GM23338 (cell line): Measurements from ENCODE around the gene PCDHGA8. TPM values are rescaled to one million over a fixed set of nuclear protein-coding genes. Genes with fewer than 3 reads are reported as not detected.

Source experiments
- ATAC-seq: fragments of 200-7000 bp; cut with Tn5 transposase; 3 replicates; pipeline ENCODE4 v1.9.1; 2020
- DNase-seq: peaks from one replicate; pipeline ENCODE4 v3.0.0-alpha.2; 2015; ENCODE audit warnings: low spot score
- H2AFZ ChIP-seq: fragments of 200-600 bp; sonication (generic); 2 replicates; pipeline ENCODE4 v1.8.0; 2016; ENCODE audit warnings: antibody characterized with exemption, mild to moderate bottlenecking, moderate library complexity
- H3F3A ChIP-seq: fragments of 200-600 bp; sonication (generic); replicated peaks from 2 replicates; pipeline ENCODE4 v1.8.0; 2017; ENCODE audit warnings: antibody characterized with exemption, mixed run types, low read depth
- H3K27ac ChIP-seq: fragments of 200-600 bp; sonication (generic); 2 replicates; pipeline ENCODE4 v1.6.1; 2016; ENCODE audit warnings: low read depth
- H3K27me3 ChIP-seq: fragments of 200-600 bp; sonication (generic); 2 replicates; pipeline ENCODE4 v1.8.0; 2016; ENCODE audit warnings: mild to moderate bottlenecking, mixed run types, moderate library complexity; ENCODE audit not compliant: insufficient read depth
- H3K36me3 ChIP-seq: fragments of 200-600 bp; sonication (generic); 2 replicates; pipeline ENCODE4 v1.8.0; 2016; ENCODE audit warnings: mild to moderate bottlenecking; ENCODE audit not compliant: insufficient read depth
- H3K4me1 ChIP-seq: fragments of 200-600 bp; sonication (generic); 2 replicates; pipeline ENCODE4 v1.8.0; 2016; ENCODE audit warnings: mild to moderate bottlenecking, moderate library complexity; ENCODE audit not compliant: insufficient read depth
- H3K4me2 ChIP-seq: fragments of 200-600 bp; sonication (generic); 2 replicates; pipeline ENCODE4 v1.7.1; 2017; ENCODE audit warnings: mixed run types
- H3K4me3 ChIP-seq: fragments of 200-600 bp; sonication (generic); 2 replicates; pipeline ENCODE4 v1.6.1; 2016; ENCODE audit warnings: mixed run types
- H3K79me2 ChIP-seq: fragments of 200-600 bp; sonication (generic); replicated peaks from 2 replicates; pipeline ENCODE4 v1.8.0; 2017; ENCODE audit warnings: mild to moderate bottlenecking; ENCODE audit not compliant: insufficient read depth
- H3K9me2 ChIP-seq: fragments of 200-600 bp; sonication (generic); 2 replicates; pipeline ENCODE4 v1.8.0; 2017; ENCODE audit not compliant: insufficient read depth
- H4K20me1 ChIP-seq: fragments of 200-600 bp; sonication (generic); replicated peaks from 2 replicates; pipeline ENCODE4 v1.8.0; 2017; ENCODE audit warnings: mild to moderate bottlenecking; ENCODE audit not compliant: insufficient read depth
- H3K27ac Mint-ChIP-seq: 2 replicates; pipeline ENCODE4 v1.8.0; 2020; ENCODE audit warnings: inconsistent platforms, mild to moderate bottlenecking, moderate library complexity, mixed read lengths
- H3K27me3 Mint-ChIP-seq: 3 replicates; pipeline ENCODE4 v1.8.0; 2022; ENCODE audit warnings: low read depth, mild to moderate bottlenecking, moderate library complexity, mixed read lengths, inconsistent platforms; ENCODE audit not compliant: insufficient read depth, poor library complexity
- H3K36me3 Mint-ChIP-seq: 3 replicates; pipeline ENCODE4 v1.8.0; 2021; ENCODE audit warnings: low read depth, mild to moderate bottlenecking, inconsistent platforms, moderate library complexity, mixed read lengths
- H3K4me1 Mint-ChIP-seq: 3 replicates; pipeline ENCODE4 v1.8.0; 2020; ENCODE audit warnings: mild to moderate bottlenecking, inconsistent platforms, mixed read lengths
- H3K4me3 Mint-ChIP-seq: 3 replicates; pipeline ENCODE4 v1.8.0; 2021; ENCODE audit warnings: moderate library complexity, mild to moderate bottlenecking, inconsistent platforms, mixed read lengths
- H3K9me3 Mint-ChIP-seq: 3 replicates; pipeline ENCODE4 v1.8.0; 2020; ENCODE audit warnings: moderate library complexity, mild to moderate bottlenecking, inconsistent platforms, mixed read lengths
- CREB1 ChIP-seq: fragments of 250-450 bp; sonication (Bioruptor Pico); IDR thresholded peaks from 2 replicates; pipeline ENCODE4 v1.5.0; 2020; ENCODE audit warnings: low read depth, mild to moderate bottlenecking, moderate library complexity
- CTCF ChIP-seq, 2 experiments: fragments of 200-600 bp in 1 of 2; sonication (generic) in 1 of 2; conservative IDR thresholded peaks; 2 replicates each; pipeline versions ENCODE4 v1.5.1 to v1.6.1; 2016 to 2017; ENCODE audit warnings: antibody characterized with exemption in 2 of 2, low read depth in 2 of 2, mild to moderate bottlenecking in 2 of 2, moderate library complexity in 1 of 2
- EZH2 ChIP-seq: fragments of 200-600 bp; sonication (generic); IDR thresholded peaks from one replicate; pipeline ENCODE4 v1.8.0; 2017; ENCODE audit warnings: antibody characterized with exemption, mild to moderate bottlenecking, low read depth; ENCODE audit not compliant: unreplicated experiment
- EZH2phosphoT487 ChIP-seq: fragments of 200-600 bp; sonication (generic); IDR thresholded peaks from one replicate; pipeline ENCODE4 v1.8.1; 2018; ENCODE audit warnings: antibody characterized with exemption; ENCODE audit not compliant: unreplicated experiment
- JUNB ChIP-seq: IDR thresholded peaks from one replicate; pipeline ENCODE4 v1.6.1; 2016; ENCODE audit warnings: antibody characterized with exemption; ENCODE audit not compliant: unreplicated experiment
- NANOG ChIP-seq: IDR thresholded peaks from 2 replicates; pipeline ENCODE4 v1.6.1; 2016; ENCODE audit warnings: antibody characterized with exemption, borderline replicate concordance
- POLR2AphosphoS5 ChIP-seq: IDR thresholded peaks from 2 replicates; pipeline ENCODE4 v1.6.1; 2016; ENCODE audit warnings: antibody characterized with exemption, low read depth
- STAT1 ChIP-seq: IDR thresholded peaks from one replicate; pipeline ENCODE4 v1.6.1; 2016; ENCODE audit warnings: antibody characterized with exemption; ENCODE audit not compliant: unreplicated experiment
- ZNF114 ChIP-seq: fragments of 250-450 bp; sonication (Bioruptor Pico); IDR thresholded peaks from 2 replicates; pipeline ENCODE4 v1.5.0; 2020; ENCODE audit warnings: mild to moderate bottlenecking, moderate library complexity
- ZNF331 ChIP-seq: fragments of 250-450 bp; sonication (Bioruptor Pico); IDR thresholded peaks from 2 replicates; pipeline ENCODE4 v1.5.0; 2020; ENCODE audit warnings: low read depth, mild to moderate bottlenecking, moderate library complexity
- polyA plus RNA-seq: library from polyadenylated mRNA; unstranded; fragments of >200 nt; fragmentation: Nextera tagmentation; extraction: Ambion mirVana; gene quantifications from 2 replicates; pipeline ENCODE4 v1.2.1, GENCODE V29; 2016
- total RNA-seq: library from RNA; depleted of rRNA; stranded (reverse); fragments of >200 nt; shearing (Covaris generic); gene quantifications from 2 replicates; pipeline ENCODE4 v1.2.3, GENCODE V29; 2014
- TF ChIP-seq, protein P1 (sequence below): IDR thresholded peaks from 2 replicates; pipeline ENCODE4 v1.6.1; 2016; ENCODE audit warnings: antibody characterized with exemption
- TF ChIP-seq, protein P2 (sequence below): IDR thresholded peaks from one replicate; pipeline ENCODE4 v1.6.1; 2018; ENCODE audit warnings: antibody characterized with exemption; ENCODE audit not compliant: unreplicated experiment

PCDHGA8 gene
- total and polyA plus RNA-seq, 2 experiments from 2014 or later = 1.1 to 5.3 TPM

- no peak for TF ChIP-seq CREB1 (CRISPR knock-in tag)
- no peak for TF ChIP-seq CTCF (conservative IDR thresholded peaks at IDR 0.05; ENCODE audit: low read depth in 2 of 2)
Measured at GRCh38 chr5:141382469-141383294, 9.8 kb upstream of the PCDHGA8 start, which contains the start of gene PCDHGA7 (continued).

- DNase-seq (no peak), ATAC-seq (no peak)
- Histone ChIP-seq H3K36me3 (no peaks in the 10 kb centered on the region), H3K4me3 (no peak overlapping the region), H3K4me2 (no peak overlapping the region), H3F3A (no peaks in the 10 kb centered on the region), H4K20me1 (no peaks in the 10 kb centered on the region), H3K79me2 (no peaks in the 10 kb centered on the region), H3K9me2 (no peaks in the 10 kb centered on the region), H3K4me1 (0 out of 2 replicates have a peak, but pooled peaks cover 3% of the 10 kb centered on the region), H3K27me3 (peaks cover 2% of the 10 kb centered on the region; the same call in 1 of the 2 replicates), H2AFZ (no peak overlapping the region), H3K27ac (no peak overlapping the region)
- peaks cover 58% of the 10 kb centered on the region for H3K9me3 Mint-ChIP-seq
- H3K4me3 Mint-ChIP-seq = peak overlapping the region; percentile 85
- no peaks in the 10 kb centered on the region for H3K4me1 Mint-ChIP-seq
- H3K27ac Mint-ChIP-seq = no peak overlapping the region
- H3K27me3 Mint-ChIP-seq = peaks cover 10% of the 10 kb centered on the region
- peaks cover 46% of the 10 kb centered on the region for H3K36me3 Mint-ChIP-seq
- TF ChIP-seq CREB1 (CRISPR knock-in tag) = no peak
- TF ChIP-seq EZH2 = no peak
- TF ChIP-seq, protein P1, sequence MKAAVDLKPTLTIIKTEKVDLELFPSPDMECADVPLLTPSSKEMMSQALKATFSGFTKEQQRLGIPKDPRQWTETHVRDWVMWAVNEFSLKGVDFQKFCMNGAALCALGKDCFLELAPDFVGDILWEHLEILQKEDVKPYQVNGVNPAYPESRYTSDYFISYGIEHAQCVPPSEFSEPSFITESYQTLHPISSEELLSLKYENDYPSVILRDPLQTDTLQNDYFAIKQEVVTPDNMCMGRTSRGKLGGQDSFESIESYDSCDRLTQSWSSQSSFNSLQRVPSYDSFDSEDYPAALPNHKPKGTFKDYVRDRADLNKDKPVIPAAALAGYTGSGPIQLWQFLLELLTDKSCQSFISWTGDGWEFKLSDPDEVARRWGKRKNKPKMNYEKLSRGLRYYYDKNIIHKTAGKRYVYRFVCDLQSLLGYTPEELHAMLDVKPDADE = no peak
- TF ChIP-seq ZNF114 (CRISPR knock-in tag) = no peak
- TF ChIP-seq CTCF (conservative IDR thresholded peaks at IDR 0.05; ENCODE audit: low read depth in 2 of 2) = no peak
- TF ChIP-seq, protein P2, sequence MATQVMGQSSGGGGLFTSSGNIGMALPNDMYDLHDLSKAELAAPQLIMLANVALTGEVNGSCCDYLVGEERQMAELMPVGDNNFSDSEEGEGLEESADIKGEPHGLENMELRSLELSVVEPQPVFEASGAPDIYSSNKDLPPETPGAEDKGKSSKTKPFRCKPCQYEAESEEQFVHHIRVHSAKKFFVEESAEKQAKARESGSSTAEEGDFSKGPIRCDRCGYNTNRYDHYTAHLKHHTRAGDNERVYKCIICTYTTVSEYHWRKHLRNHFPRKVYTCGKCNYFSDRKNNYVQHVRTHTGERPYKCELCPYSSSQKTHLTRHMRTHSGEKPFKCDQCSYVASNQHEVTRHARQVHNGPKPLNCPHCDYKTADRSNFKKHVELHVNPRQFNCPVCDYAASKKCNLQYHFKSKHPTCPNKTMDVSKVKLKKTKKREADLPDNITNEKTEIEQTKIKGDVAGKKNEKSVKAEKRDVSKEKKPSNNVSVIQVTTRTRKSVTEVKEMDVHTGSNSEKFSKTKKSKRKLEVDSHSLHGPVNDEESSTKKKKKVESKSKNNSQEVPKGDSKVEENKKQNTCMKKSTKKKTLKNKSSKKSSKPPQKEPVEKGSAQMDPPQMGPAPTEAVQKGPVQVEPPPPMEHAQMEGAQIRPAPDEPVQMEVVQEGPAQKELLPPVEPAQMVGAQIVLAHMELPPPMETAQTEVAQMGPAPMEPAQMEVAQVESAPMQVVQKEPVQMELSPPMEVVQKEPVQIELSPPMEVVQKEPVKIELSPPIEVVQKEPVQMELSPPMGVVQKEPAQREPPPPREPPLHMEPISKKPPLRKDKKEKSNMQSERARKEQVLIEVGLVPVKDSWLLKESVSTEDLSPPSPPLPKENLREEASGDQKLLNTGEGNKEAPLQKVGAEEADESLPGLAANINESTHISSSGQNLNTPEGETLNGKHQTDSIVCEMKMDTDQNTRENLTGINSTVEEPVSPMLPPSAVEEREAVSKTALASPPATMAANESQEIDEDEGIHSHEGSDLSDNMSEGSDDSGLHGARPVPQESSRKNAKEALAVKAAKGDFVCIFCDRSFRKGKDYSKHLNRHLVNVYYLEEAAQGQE = no peak
- TF ChIP-seq ZNF331 (CRISPR knock-in tag) = no peak
- no peak for TF ChIP-seq NANOG
- TF ChIP-seq STAT1 = no peak
- TF ChIP-seq POLR2AphosphoS5 = no peak
- no peak for TF ChIP-seq EZH2phosphoT487
- no peak for TF ChIP-seq JUNB
Measured at GRCh38 chr5:141383345-141383744, 9.1 kb upstream of the PCDHGA8 start.
